ENCODE measurements around the gene TGFBR3.

The TGFBR3 gene

GRCh38 chr1:91763252-91763651 is 122.7 kb downstream of the TGFBR3 start:
- no peak for DNase-seq (ENCODE audit: low spot score)

GRCh38 chr1:91761295-91761721 is 124.6 kb downstream of the TGFBR3 start:
- no peak for DNase-seq (ENCODE audit: low spot score)

DNA sequence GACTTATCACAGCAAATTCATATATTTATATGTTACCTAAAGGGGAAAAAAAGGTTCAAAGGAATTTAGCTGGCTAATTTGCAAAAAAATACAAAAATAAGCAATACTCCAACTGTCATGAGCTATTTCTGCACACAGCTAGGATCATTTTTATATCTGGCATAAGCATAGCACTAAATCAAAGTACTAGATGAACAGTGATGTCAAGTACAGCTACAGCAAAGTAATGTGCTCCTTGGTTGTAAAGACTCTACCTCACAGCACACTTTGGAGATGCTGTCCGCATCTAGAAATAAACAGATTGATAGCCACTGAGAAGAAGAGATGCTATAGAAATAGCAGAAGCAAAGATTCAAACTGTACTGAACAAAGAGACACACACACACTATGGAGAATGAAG is 125.4 kb downstream of the TGFBR3 start:
- no peak for DNase-seq (ENCODE audit: low spot score)

DNA sequence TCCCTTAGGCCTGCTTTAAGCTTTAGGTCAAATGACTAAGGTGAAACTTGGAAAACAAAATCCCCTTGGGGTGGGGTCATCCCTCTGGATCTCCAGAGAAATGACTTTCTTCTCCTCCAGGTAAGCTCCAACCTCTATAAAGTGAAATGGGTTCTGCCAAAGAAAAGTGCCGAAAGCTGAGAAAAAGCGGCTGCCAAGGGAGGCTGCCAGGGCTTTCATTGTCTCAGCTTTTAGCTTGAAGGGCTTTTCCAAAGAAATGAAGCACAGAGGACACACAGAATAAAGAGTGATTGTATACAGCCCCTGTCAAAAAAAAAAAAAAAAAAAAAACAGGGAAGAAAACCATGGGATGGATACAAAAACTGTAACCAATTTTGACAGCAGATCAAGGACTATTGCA is 126.9 kb downstream of the TGFBR3 start:
- no peak for DNase-seq (ENCODE audit: low spot score)

- DNase-seq (ENCODE audit: low spot score) = no peak
Observed at GRCh38 chr1:91757763-91758460, 128.0 kb downstream of the TGFBR3 start.

DNA sequence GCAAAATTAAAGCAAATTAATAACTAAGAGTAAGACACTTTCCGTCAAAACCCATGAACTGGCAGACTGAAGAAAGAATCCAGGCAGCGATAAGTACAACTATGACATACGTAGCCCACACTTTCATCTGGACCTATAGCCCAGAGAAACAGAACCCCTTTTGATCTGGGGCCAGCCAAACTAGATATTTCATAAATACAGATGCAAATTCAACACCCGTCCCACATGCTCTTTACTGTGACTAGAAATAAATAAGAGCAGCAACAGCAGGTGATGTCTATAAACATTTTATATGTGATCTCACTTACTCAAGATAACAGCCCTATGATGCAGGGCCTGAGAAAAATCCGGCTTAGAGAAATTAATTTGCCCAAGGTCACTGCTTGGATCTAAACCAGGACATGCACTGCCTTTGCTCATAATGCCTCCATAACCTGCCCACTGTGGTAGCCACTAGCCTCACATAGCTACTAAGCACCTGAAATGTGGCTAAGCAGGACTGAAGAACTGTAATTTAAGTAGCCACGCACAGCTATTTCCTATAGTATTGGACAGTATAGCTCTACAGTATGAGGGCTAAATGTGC is 130.2 kb downstream of the TGFBR3 start:
- no peak for DNase-seq (ENCODE audit: low spot score)

DNA sequence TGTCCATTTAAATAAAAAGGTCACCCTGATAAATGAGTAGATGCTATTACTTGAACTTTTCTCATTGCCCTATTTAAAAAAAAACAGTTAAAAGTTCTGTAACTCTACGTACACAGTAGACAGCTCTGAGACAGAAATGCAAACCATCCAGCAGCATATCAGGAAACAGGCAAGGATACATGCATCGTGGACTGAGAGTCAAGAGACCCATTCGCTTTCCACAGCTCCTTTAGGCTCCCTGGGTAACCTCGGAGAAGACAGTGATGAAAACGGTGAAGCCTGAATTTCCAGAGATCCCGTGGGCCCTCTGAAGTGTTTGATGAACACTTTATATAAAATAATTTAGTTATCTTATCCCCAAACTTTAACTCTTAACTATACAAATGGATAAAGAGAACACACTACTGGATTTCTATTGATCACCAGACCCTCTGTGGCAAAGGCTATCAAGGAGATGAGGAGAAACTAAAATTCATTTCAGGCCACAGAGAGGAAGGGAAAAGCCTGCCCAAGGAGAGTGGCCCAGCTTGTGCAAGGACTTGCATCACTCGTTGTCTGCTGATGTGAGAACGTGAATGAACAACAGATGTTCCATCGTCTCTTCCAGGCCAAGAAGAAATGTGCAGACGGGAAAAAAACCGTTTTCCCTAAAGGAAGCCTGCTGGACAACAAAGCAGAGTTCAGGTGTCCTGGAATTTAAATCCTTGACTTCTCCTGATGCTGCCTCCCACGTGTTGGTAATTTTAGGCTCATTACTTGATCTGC is 131.0 kb downstream of the TGFBR3 start:
- no peak for DNase-seq (ENCODE audit: low spot score)

- DNase-seq (ENCODE audit: low spot score) = no peak
Observed at GRCh38 chr1:91754348-91754747, 131.6 kb downstream of the TGFBR3 start.

DNA sequence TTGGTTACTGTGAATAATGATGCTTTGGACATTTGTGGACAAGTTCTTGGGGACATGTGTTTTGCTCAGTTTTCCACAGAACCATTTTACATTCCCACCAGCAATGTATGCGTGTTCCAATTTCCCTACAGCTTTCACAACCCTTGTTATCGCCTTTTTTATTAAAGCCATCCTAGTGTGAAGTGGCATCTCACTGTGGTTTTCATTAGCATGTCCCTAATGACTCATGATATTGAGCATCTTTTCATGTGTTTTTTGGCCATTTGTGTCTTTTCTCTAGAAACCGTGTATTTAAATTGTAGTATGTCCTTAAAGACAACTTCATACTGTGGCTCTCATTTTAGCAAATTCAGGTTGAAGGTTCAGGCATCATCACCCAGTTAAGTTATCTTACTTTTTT is 132.1 kb downstream of the TGFBR3 start:
- no peak for DNase-seq (ENCODE audit: low spot score)

DNA sequence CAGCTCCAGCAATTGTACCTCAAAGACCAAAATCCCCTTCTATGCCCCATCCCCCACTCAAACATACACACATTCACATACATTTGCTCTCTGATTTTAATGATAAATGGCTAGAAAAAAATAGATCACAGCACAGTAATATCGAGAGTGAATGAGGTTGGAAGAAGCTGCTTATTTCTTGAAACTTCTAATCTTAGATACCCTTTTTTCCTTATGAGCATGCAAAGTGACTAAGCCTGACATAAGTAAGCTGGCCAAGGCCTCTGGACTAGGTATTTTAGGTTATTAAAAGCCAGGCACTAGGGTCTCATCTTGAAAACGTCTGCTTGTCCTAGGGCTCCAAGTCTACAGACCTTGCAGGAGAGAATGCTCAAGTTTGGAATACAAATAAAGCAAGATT is 133.6 kb downstream of the TGFBR3 start:
- DNase-seq (ENCODE audit: low spot score) = no peak

GRCh38 chr1:91751275-91751674 is 134.7 kb downstream of the TGFBR3 start:
- no peak for DNase-seq (ENCODE audit: low spot score)

DNA sequence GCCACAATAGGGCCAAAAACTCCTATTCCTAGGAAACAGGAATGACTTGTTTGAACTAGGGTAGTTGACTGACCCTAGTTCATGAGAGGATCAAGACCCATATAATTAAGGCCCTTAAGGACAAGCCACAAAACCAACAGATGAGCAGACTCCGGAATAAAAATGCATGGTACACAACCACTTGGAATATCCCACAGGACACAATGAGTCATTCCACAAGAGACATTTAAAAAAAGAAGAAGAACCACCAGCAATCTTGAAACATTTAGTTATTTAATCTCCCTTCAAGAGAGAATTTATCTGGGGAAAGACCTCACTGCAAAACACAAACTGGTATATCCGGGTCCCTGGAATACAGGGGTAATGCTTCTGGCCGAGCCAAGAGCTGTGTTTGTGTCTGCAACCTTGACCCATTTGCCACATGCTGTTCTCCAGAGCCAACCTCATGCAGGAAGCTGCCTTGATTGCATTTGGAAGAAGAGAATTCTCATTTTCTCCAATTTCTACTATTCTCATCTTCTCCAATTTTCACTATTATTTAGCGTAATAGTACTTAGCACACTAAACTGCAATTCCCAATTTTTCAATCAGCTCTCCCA is 135.5 kb downstream of the TGFBR3 start:
- no peak for DNase-seq (ENCODE audit: low spot score)

GRCh38 chr1:91749788-91750231 is 136.1 kb downstream of the TGFBR3 start:
- no peak for DNase-seq (ENCODE audit: low spot score)

GRCh38 chr1:91747666-91748065 is 138.3 kb downstream of the TGFBR3 start:
- DNase-seq (ENCODE audit: low spot score) = no peak

- no peak for DNase-seq (ENCODE audit: low spot score)
Observed at GRCh38 chr1:91746728-91747338, 139.1 kb downstream of the TGFBR3 start.

DNA sequence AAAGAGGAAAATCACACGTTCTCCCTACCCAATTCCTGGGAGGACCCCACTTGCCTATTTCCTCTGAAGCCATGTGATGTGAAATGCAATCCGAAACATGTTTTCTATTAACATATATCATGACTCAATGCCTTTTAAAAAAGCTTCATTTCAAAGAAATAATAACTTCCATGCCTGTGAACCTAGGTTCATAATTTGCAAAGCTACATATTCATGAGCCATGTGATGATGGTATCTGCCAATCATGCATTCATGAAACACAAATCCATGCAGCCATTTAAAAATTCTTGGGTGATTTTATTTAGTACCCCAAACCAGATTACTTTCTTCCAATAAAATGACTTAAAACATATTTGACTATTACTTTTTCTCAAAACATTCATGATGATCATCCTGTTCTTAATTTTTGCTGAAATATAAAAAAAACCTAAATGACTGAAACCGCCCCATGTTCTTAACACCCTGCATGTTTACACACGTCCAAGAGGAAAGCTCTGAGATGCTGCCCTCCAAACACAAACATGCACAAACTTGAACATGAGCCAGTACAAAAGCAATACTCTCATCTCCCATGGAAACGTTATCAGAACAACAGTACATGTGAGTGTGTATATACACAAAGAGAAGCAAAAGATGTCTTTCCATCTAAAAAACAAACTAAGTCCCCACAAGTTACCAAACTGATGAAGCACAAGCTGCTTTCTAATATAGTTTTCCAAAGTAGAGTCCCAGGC is 140.1 kb downstream of the TGFBR3 start:
- DNase-seq (ENCODE audit: low spot score) = no peak

GRCh38 chr1:91744953-91745639 is 140.9 kb downstream of the TGFBR3 start:
- no peak for DNase-seq (ENCODE audit: low spot score)

DNA sequence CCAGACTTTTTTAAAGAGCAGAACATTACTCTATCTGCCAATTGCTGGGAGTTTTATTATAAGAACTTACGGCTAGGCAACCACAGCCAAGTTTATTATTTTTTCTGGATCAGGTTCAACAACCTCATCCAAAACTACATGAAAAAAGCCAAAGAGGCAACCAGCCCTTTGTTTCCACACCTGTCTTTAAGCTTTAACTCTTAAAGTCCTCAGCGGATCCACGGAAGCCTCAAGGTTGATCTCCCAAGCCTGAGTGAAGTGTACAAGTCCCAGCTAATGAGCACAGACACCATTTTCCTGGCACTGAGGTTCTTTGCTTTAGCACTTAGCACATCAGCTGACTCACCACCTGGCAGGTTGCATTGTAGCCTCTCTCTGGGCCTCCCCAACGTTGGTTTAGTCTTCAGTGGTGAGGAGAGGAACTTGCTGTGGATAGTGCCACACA is 143.1 kb downstream of the TGFBR3 start:
- DNase-seq (ENCODE audit: low spot score) = no peak

DNA sequence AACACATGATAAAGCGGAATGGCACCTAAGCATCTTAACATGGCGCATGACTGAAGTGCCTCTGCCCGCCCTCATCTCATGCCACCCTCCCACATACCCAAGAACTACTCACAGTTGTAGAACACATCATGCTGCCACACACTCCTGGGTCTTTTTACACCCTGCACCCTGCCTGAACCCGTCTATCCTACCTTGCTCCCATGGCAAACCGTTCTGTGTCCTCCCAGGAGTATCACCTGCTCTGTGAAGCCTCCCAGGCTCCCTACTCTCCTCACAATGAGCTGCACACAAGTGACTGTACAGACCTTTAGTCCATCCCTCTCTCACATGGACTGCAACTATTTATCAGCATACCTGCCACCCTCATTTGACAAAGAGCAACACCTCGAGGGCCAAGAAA is 144.0 kb downstream of the TGFBR3 start:
- DNase-seq (ENCODE audit: low spot score) = no peak

DNA sequence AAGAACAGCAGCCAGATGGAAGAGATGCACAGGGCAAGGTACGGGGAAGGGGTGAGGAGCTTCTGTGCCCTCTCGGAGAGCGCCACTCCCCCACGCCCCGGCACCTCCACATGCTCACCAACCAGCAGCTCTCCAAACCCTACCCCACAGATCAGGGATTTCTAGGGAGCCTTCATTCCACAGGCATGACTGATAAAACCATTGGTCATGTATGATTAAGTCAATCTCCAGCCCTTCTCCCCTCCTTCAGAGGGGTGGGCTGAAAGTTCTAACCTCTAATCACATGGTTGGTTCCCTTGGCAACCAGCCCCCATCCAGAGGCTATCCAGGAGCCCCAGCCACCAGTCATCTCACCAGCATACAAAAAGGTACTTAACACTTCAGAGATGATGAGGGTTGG is 144.7 kb downstream of the TGFBR3 start:
- DNase-seq (ENCODE audit: low spot score) = no peak

- DNase-seq (ENCODE audit: low spot score) = no peak
Observed at GRCh38 chr1:91737650-91738049, 148.3 kb downstream of the TGFBR3 start.

All from SK-N-DZ (cell line).